ENCODE results near the gene ENTPD6.

ENTPD6 gene

GRCh38 chr20:25245461-25245860, 49.9 kb downstream of the ENTPD6 start:
- no peak for DNase-seq

- DNase-seq = no peak
Measured at GRCh38 chr20:25246182-25246999, 50.9 kb downstream of the ENTPD6 start.

GRCh38 chr20:25247000-25247517, 51.5 kb downstream of the ENTPD6 start:
- DNase-seq = peak; percentile 42

GRCh38 chr20:25247518-25247955, 52.0 kb downstream of the ENTPD6 start:
- no peak for DNase-seq

GRCh38 chr20:25247956-25248785, 52.7 kb downstream of the ENTPD6 start, which contains the start of gene PYGB:
TSS of gene PYGB (plus strand) at chr20:25248085. CDS start at chr20:25248179, 94 bp downstream.
- DNase-seq = peak; percentile 64

GRCh38 chr20:25248786-25249172, 53.3 kb downstream of the ENTPD6 start:
- DNase-seq = no peak

GRCh38 chr20:25249198-25249931, 53.9 kb downstream of the ENTPD6 start:
- DNase-seq = no peak

GRCh38 chr20:25250508-25250907, 55.0 kb downstream of the ENTPD6 start:
- DNase-seq = no peak

GRCh38 chr20:25251019-25251418, 55.5 kb downstream of the ENTPD6 start:
- no peak for DNase-seq

GRCh38 chr20:25251558-25251957, 56.0 kb downstream of the ENTPD6 start:
- no peak for DNase-seq

GRCh38 chr20:25252230-25252651, 56.7 kb downstream of the ENTPD6 start:
- no peak for DNase-seq

- no peak for DNase-seq
Measured at GRCh38 chr20:25252686-25253421, 57.3 kb downstream of the ENTPD6 start.

- DNase-seq = no peak
Measured at GRCh38 chr20:25253606-25254275, 58.2 kb downstream of the ENTPD6 start.

GRCh38 chr20:25254571-25254970, 59.1 kb downstream of the ENTPD6 start:
- DNase-seq = no peak

GRCh38 chr20:25254986-25255680, 59.6 kb downstream of the ENTPD6 start:
- no peak for DNase-seq

- no peak for DNase-seq
Measured at GRCh38 chr20:25256226-25256859, 60.8 kb downstream of the ENTPD6 start.

GRCh38 chr20:25257130-25257529, 61.6 kb downstream of the ENTPD6 start:
- DNase-seq = no peak

GRCh38 chr20:25257756-25258475, 62.4 kb downstream of the ENTPD6 start:
- no peak for DNase-seq

- no peak for DNase-seq
Measured at GRCh38 chr20:25258476-25258805, 62.9 kb downstream of the ENTPD6 start.

- DNase-seq = no peak
Measured at GRCh38 chr20:25258828-25259227, 63.3 kb downstream of the ENTPD6 start.

Data from SHP77 treated with DMSO at 0.1 percent for 48 hours (cell line).